Globus pallidus (tissue), 1 donor: ENCODE results near the gene MFSD11.
"Not testable (repeated sequence)": the region's sequence is repeated elsewhere in the genome, so short reads cannot be mapped to it uniquely, and the experiment has no call there.

Experiments used
- DNase-seq: peaks from one replicate; pipeline ENCODE4 v3.0.0-alpha.2; 2015; ENCODE audit warnings: low spot score

The MFSD11 gene

DNA sequence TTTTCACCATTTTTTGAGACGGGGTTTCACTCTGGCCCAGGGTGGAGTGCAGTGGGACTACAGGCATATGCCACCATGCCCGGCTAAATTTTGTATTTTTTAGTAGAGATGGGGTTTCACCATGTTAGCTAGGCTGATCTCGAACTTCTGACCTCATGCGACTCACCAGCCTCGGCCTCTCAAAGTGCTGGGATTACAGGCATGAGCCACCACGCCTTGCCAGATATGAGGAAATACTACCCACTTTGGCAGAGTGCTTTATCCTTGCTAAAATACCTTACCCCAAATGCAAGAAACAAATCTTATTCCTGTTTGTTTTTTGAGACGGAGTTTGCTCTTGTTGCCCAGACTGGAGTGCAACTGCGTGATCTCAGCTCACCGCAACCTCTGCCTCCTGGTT, 67.4 kb downstream of the MFSD11 start:
- no peak for DNase-seq

DNA sequence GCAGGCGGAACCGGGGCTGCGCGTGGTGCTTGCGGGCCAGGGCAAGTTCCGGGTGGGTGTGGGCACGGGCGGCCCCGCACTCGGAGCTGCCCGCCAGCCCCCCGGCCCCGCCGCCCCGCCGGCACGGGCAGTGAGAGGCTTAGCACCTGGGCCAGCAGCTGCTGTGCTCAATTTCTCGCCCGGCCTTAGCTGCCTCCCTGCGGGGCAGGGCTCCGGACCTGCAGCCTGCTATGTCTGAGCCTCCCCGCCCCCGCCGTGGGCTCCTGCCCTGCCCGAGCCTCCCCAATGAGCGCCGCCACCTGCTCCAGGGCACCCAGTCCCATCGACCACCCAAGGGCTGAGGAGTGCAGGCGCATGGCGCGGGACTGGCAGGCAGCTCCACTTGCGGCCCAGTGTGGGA, 68.2 kb downstream of the MFSD11 start:
- not testable (repeated sequence) for DNase-seq

DNA sequence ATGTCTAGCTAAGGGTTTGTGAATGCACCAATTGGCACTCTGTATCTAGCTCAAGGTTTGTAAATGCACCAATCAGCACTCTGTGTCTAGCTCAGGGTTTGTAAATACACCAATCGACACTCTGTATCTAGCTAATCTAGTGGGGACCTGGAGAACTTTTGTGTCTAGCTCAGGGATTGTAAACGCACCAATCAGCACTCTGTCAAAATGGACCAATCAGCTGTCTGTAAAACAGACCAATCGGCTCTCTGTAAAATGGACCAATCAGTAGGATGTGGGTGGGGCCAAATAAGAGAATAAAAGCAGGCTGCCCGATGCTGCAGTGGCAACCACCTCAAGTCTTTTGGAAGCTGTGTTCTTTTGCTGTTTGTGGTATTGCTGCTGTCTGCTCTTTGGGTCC, 68.8 kb downstream of the MFSD11 start:
- not testable (repeated sequence) for DNase-seq

DNA sequence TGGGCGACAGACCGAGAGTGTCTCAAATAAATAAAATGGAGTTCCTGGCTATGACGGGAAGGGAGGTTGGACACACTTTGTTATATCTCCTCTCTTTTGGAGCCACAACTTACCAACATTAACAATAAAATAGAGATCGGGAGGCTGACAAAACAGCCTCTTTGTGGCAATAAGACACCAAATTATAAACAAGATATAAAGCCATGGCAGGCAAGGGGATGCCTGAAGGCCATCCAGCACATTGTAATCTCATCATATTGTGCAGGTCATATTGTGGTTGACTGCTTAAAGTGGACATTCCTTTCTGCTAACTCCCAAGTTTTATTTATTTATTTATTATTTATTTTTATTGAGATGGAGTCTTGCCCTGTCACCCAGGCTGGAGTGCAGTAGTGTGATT, 70.4 kb downstream of the MFSD11 start:
- no peak for DNase-seq

DNA sequence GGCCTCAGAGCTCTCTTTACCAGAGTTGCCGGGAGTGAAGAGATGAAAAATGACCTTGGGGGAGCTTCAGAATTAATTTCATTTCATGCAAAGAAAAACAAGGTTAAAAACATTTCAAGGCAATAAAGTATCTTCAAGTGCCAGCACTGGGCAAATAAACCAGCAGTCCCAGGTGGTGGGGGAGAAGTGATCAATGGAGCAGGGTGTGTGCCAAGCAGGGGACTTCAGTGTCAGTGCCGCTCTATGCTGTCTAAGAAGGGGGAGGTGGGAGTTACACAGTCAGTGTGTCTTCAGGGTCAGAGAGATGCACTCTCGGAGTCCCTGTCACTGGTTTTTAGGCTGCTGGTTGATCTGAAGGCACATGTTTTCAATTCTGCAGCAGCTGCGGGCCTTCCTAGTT, 73.0 kb downstream of the MFSD11 start:
- no peak for DNase-seq

GRCh38 chr17:76811834-76812233, 73.9 kb downstream of the MFSD11 start:
- no peak for DNase-seq

GRCh38 chr17:76812263-76812662, 74.3 kb downstream of the MFSD11 start:
- DNase-seq: no peak

DNA sequence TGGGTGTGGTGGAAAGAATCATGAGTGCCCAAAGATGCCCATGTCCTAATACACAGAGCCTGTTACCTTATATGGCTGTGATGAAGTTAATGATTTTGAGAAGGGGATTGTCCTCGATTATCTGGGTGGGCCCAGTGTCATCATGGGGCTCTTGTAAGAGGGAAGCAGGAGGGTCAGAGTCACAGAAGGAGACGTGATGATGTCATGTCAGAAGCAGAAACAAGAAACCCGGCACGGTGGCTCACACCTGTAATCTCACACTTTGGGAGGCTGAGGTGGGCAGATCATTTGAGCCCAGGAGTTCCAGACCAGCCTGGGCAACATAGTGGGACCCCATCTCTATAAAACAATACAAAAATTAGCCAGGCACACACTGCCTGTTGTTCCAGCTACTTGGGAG, 75.0 kb downstream of the MFSD11 start:
- DNase-seq: no peak

GRCh38 chr17:76815907-76816589, 78.1 kb downstream of the MFSD11 start:
- DNase-seq: not testable (repeated sequence)

- DNase-seq: peak; percentile 10
These were observed 78.7 kb downstream of the MFSD11 start for GRCh38 chr17:76816590-76817135.

DNA sequence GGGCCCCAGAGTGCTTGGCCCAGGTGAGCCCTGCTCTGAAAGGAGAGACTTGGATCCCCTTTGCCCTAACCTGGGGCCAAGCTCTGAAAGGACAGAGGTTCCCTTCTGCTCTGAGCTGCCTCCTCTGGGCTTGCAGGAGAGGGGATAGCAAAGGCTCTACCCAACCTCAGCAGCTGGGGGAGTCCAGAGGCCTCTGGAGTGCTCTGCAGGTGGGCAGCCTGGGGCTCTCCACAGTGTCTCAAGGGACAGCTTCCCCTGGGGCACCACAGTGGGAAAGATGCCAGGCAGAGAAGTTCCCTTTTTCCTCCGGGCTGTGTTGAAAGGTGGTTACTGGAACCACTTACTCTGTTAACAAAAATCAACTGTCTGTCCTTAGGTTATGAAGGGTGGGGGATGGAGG, 82.1 kb downstream of the MFSD11 start:
- no peak for DNase-seq

DNA sequence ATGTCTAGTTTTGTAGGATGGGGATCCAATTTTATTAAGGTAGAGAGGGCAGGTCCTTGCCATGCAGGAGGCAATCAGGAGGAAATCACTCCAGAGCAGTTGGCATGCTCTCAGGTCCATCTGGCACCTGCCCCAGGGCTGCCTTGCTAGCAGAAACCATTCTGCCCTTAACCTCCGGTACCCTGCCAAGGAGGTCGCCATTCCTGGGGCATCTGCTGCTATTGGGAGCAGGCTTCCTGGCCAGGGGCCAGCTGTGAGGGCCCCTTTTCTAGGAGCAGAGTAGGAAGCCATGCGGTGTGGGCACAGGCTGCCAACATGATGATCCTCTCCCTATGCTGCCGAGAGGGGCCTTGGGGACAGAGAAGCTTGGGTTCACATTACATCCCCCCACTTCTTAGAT, 82.6 kb downstream of the MFSD11 start:
- DNase-seq: no peak

DNA sequence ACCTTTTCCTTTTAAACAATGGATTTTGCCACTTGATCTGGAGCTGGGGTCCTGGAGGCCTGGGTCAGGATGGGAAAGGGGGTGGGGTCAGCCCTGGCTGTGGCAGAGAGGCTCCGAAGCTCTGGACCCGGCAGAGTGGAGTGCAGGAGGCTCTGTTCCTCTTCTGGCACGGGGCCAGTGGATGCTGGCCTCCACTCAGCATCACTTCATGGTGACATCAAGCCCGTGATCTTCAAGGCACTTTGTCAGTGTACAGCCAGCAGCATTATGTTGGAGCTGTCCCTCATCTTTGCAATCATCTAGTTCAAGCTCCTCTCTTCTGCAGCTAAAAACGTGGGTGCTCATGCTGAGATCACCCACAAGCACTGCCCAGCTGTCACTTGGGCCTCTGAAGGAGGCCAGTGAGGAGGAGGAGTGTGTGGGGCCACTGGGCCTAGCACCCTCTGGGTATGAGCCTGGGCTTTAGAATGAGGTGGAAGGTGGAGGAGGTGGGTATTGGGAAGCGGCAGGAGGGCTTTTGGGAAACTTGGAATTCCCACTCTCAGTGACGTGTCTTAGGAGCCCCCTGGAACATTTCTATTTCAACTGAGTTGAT, 84.4 kb downstream of the MFSD11 start:
- no peak for DNase-seq

DNA sequence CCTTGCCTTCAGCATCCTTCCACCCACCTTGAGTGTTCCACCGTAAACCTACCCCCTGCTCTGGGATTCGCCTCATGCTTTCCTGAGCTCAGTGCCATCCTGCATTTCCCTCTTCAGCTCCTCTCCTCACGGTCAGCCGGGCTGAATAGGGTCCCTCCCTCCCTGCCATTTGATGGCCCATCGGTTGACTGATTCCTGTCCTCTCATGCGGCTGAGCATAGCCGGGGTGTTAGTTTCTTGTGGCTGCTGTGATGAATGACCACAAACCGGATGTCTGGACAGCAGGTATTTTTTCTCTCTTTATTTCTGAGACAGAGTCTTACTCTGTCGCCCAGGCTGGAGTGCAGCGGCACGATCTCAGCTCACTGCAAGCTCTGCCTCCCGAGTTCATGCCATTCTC, 86.2 kb downstream of the MFSD11 start:
- no peak for DNase-seq

- DNase-seq: no peak
These were observed 88.6 kb downstream of the MFSD11 start for GRCh38 chr17:76826330-76827068.

GRCh38 chr17:76827736-76828135, 89.8 kb downstream of the MFSD11 start:
- no peak for DNase-seq
